ENCODE data around the gene PPP1R3E. TPM values are rescaled to one million over a fixed set of nuclear protein-coding genes. Genes with fewer than 3 reads are reported as not detected.
A peak's percentile ranks its signal among the peaks of the same experiment; 100 is the strongest.
"Not testable (repeated sequence)": the region's sequence is repeated elsewhere in the genome, so short reads cannot be mapped to it uniquely, and the experiment has no call there.

Gene PPP1R3E
- polyA plus RNA-seq, 1 experiment = 2.4 TPM

DNA sequence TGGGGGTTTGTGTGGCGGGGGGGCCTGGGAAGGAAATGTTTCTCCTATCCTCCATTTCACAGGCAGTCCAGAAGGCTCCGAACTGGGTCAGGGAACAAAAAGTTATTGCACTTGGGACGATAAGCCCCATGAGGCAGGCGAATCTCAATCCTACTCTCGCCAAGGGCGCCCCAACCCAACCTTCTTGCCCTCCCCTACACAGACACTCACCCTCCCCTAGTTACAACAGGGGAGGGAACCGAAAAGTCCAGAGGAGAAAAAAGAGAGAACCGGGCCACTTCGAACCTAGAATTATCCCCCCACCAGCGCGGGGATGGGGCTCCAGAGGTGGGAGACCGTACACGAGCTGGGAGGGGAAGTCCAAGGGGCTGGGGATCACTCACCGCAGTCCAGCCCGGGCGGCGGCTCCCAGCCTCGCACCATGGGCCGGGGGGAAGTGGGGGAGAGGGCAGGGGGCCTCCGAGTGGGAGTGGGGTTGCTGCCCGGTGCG lies 17.1 kb downstream of the PPP1R3E start:
- CTCF ChIA-PET = interaction anchor here (0.7 to 3.6 kb wide), 5 partner anchors 9 to 166 kb away, joined by 3 to 24 read pairs (median 14); no protein-coding TSS in a partner anchor
- no peak overlapping the region for H3K27ac ChIP-seq (ENCODE audit: low read depth, low read length)

DNA sequence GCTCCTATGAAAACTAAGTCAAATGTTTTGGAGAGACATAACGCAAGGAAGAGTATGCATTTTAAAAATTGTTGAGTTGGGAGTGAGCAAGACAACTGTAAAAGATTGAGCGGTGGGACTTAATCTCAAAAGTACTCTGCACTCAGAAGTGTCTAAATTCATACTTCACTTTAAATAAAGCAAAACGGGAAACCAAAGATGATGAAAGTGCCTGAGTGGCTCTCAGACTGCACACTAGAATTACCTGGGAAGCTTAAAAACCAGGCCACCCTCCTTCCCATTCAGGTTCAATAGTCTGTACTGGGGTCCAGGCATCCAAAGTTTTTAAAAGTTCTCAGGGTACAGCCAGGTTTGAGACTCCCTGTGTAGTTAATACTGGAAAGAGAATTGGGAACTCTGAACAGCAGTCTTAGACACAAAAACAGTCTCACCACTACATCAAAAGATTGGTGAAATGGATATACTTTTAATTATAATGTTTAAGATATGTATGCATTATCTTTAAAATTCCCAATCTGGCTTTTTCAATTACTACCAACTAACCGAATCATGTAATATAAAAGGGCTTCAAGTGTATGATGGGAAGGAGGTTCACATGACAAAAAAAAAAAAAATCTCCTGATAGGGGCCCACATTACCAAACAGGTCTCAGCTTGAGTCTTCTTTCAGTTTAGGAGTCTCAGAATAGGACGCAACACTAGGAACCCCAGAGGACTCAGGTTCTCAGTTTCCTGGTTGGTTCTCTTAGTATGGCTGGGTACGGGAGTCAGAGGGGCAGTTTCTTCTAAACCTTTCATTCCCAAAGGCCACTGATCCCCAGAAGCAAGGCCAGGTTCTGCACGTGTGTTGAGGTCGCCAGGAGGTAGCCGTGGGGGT lies 17.8 kb downstream of the PPP1R3E start:
- Histone ChIP-seq H3K27me3 (ENCODE audit: control insufficient read depth, insufficient read depth, low read length) (peaks cover 6% of the 10 kb centered on the region), H3K9me3 (ENCODE audit: control insufficient read depth, insufficient read depth, low read length) (no peaks in the 10 kb centered on the region; the same call in 1 of the 2 replicates), H3K27ac (ENCODE audit: low read depth, low read length) (no peak overlapping the region), H3K4me3 (ENCODE audit: low read depth, low read length) (peak overlapping the region; percentile 79)
- CTCF ChIA-PET = interaction anchor here (0.7 to 2.2 kb wide), 4 partner anchors 10 to 165 kb away, joined by 3 to 14 read pairs (median 4); no protein-coding TSS in a partner anchor
- POLR2A ChIA-PET = interaction anchor here (1.7 kb wide), 1 partner anchor 16 kb away, joined by 11 read pairs; no protein-coding TSS in a partner anchor
- no peak for DNase-seq (ENCODE audit: low read depth, low spot score)
- TF ChIP-seq, protein P1, sequence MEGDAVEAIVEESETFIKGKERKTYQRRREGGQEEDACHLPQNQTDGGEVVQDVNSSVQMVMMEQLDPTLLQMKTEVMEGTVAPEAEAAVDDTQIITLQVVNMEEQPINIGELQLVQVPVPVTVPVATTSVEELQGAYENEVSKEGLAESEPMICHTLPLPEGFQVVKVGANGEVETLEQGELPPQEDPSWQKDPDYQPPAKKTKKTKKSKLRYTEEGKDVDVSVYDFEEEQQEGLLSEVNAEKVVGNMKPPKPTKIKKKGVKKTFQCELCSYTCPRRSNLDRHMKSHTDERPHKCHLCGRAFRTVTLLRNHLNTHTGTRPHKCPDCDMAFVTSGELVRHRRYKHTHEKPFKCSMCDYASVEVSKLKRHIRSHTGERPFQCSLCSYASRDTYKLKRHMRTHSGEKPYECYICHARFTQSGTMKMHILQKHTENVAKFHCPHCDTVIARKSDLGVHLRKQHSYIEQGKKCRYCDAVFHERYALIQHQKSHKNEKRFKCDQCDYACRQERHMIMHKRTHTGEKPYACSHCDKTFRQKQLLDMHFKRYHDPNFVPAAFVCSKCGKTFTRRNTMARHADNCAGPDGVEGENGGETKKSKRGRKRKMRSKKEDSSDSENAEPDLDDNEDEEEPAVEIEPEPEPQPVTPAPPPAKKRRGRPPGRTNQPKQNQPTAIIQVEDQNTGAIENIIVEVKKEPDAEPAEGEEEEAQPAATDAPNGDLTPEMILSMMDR (IDR thresholded peaks at IDR 0.05; ENCODE audit: low read depth, low read length) = no peak

More for the DNA sequence above, 17.1 kb downstream of the PPP1R3E start:
- H3K4me3 ChIP-seq (ENCODE audit: low read depth, low read length) = peak overlapping the region; percentile 79
- TF ChIP-seq, protein P1 (IDR thresholded peaks at IDR 0.05; ENCODE audit: low read depth, low read length) = no peak
- H3K9me3 ChIP-seq (ENCODE audit: control insufficient read depth, insufficient read depth, low read length) = no peaks in the 10 kb centered on the region; the same call in 1 of the 2 replicates
- no peak for DNase-seq (ENCODE audit: low read depth, low spot score)
- POLR2A ChIA-PET = interaction anchor here (1.0 to 1.7 kb wide), 4 partner anchors 15 to 36 kb away, joined by 3 to 11 read pairs (median 4); partner anchors contain the start of genes BCL2L2 and PABPN1
- H3K27me3 ChIP-seq (ENCODE audit: control insufficient read depth, insufficient read depth, low read length) = peaks cover 6% of the 10 kb centered on the region

DNA sequence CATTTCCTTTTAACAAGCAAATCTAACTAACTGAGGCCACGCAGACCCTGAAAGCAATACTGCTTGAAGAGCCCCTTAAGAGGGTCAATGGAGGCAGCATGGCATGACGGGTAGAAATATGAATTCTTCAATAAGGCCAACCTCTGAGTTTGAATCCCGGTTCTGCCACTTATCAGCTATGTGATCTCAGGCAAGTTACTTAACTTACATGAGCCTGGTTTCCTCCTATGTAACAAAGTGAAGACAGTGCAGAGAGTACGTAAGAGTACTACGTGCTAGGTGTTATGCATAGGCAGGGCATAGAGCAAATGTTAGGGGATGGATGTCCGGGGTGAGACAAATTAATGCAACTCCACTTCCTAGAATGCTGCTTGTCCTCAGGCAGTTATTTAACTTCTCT lies 21.4 kb downstream of the PPP1R3E start:
- no peaks in the 10 kb centered on the region for H3K27me3 ChIP-seq (ENCODE audit: control insufficient read depth, insufficient read depth, low read length)
- H3K27ac ChIP-seq (ENCODE audit: low read depth, low read length) = no peak overlapping the region
- TF ChIP-seq, protein P1 (IDR thresholded peaks at IDR 0.05; ENCODE audit: low read depth, low read length) = no peak
- ChIA-PET POLR2A (no interaction called here), CTCF (interaction anchor here (0.7 to 2.3 kb wide), 2 partner anchors 14 to 20 kb away, joined by 5 to 15 read pairs; no protein-coding TSS in a partner anchor)
- DNase-seq (ENCODE audit: low read depth, low spot score) = no peak
- H3K4me3 ChIP-seq (ENCODE audit: low read depth, low read length) = no peak overlapping the region
- no peaks in the 10 kb centered on the region; the same call in 1 of the 2 replicates for H3K9me3 ChIP-seq (ENCODE audit: control insufficient read depth, insufficient read depth, low read length)

DNA sequence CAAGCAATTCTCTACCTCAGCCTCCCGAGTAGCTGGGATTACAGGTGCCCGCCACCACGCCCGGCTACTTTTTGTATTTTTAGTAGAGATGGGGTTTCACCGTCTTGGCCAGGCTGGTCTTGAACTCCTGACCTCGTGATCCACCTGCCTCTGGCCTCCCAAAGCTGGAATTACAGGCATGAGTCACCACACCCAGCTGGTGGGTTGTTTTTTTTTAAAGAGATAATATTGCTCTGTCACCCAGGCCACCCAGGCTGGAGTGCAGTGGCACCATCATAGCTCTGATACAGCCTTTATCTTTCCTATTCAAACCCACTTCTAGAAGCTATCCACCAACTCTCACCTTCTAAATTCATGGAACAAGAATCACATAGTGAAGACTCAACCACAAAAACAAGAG lies 24.7 kb downstream of the PPP1R3E start:
- H3K4me3 ChIP-seq (ENCODE audit: low read depth, low read length); H3K27ac ChIP-seq (ENCODE audit: low read depth, low read length); POLR2A ChIA-PET; DNase-seq (ENCODE audit: low read depth, low spot score); H3K27me3 ChIP-seq (ENCODE audit: control insufficient read depth, insufficient read depth, low read length); H3K9me3 ChIP-seq (ENCODE audit: control insufficient read depth, insufficient read depth, low read length): not testable (repeated sequence)
- CTCF ChIA-PET = interaction anchor here (0.6 to 1.8 kb wide), 4 partner anchors 18 to 29 kb away, joined by 3 to 7 read pairs (median 3); partner anchors contain the start of gene BCL2L2

DNA sequence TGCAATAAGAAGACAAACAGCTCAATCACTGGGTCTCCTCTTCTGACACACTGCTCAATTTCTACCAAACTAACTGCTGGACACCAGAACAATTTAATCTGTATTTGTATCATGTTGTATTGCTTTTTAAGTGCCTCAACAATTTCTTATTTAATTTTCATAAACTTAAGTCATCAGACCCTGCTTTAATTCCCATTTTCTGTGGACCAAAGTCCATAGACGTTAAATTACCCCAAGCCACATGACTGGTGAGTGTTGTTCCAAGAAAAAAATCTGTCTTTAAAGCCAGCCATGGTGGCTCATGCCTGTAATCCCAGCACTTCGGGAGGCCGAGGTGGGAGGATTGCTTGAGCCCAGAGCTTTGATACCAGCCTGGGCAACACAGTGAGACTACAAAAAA lies 25.5 kb downstream of the PPP1R3E start:
- no peak overlapping the region for H3K27ac ChIP-seq (ENCODE audit: low read depth, low read length)
- TF ChIP-seq, protein P1 (IDR thresholded peaks at IDR 0.05; ENCODE audit: low read depth, low read length) = no peak
- no peak overlapping the region for H3K4me3 ChIP-seq (ENCODE audit: low read depth, low read length)
- no peak for DNase-seq (ENCODE audit: low read depth, low spot score)
- H3K9me3 ChIP-seq (ENCODE audit: control insufficient read depth, insufficient read depth, low read length) = no peaks in the 10 kb centered on the region
- ChIA-PET POLR2A (interaction anchor here (0.5 to 0.6 kb wide), 2 partner anchors 92 to 136 kb away, joined by 3 read pairs; no protein-coding TSS in a partner anchor), CTCF (interaction anchor here (1.2 to 1.8 kb wide), 3 partner anchors 17 to 157 kb away, joined by 3 to 9 read pairs (median 7); no protein-coding TSS in a partner anchor)
- H3K27me3 ChIP-seq (ENCODE audit: control insufficient read depth, insufficient read depth, low read length) = no peaks in the 10 kb centered on the region

Data from AG04450 (cell line).